Upper lobe of left lung (tissue), 4 donors: Measurements from ENCODE around the gene NRDC.

ENCODE experiments used
- CTCF ChIP-seq, 6 experiments: fragments of 450-650 bp in 4 of 6; fragments of 200-600 bp in 2 of 6; sonication (generic) in 2 of 6; IDR thresholded peaks; one replicate each; pipeline ENCODE4 v1.5.1; 2016 to 2019; ENCODE audit warnings: antibody characterized with exemption in 6 of 6
- EP300 ChIP-seq, 4 donors: sonication (generic); formaldehyde crosslinking; IDR thresholded peaks; one replicate each; pipeline ENCODE4 v1.5.1; 2017; ENCODE audit warnings: antibody characterized with exemption in 4 of 4, control low read depth in 2 of 4

DNA sequence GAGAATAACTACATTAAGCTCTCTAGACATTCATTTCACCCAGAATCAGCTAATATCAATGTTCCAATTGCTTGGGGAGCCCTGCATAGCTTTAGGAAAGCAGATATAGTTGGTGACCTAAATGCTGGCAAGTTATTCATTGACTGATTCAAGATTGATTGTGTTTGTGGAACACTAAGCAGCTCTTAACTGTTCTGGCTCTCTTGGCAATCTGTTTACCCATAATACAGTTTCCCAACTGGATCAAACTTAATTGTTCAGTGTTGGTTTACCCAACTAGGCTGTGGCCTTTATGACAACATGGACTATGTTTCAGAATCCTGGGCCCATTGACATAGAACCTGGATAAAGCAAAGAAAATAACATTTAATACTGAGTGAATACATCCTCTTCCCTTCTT is 83.7 kb downstream of the NRDC start:
- TF ChIP-seq CTCF (IDR thresholded peaks at IDR 0.05) (no peak), EP300 (IDR thresholded peaks at IDR 0.05) (no peak)
